HEK293 (cell line): Measurements from ENCODE around the gene PLCD1.

Experiments used
- MEIS1 ChIP-seq: sonication (generic); formaldehyde crosslinking; IDR thresholded peaks from 2 replicates; pipeline ENCODE4 v1.8.1; 2022; ENCODE audit warnings: missing genetic modification reagents, mild to moderate bottlenecking, borderline replicate concordance
- SALL2 ChIP-seq: fragments of 450-650 bp; formaldehyde crosslinking; IDR thresholded peaks from 2 replicates; pipeline ENCODE4 v1.5.0; 2017; ENCODE audit warnings: missing biosample characterization, mild to moderate bottlenecking, missing genetic modification characterization, borderline replicate concordance
- ZBTB8A ChIP-seq: fragments of 450-650 bp; formaldehyde crosslinking; IDR thresholded peaks from 2 replicates; pipeline ENCODE4 v1.5.1; 2016; ENCODE audit warnings: missing biosample characterization, missing genetic modification characterization
- ZNF157 ChIP-seq: fragments of 450-650 bp; formaldehyde crosslinking; IDR thresholded peaks from 2 replicates; pipeline ENCODE4 v1.5.1; 2016; ENCODE audit warnings: missing biosample characterization, missing genetic modification characterization
- ZNF174 ChIP-seq: fragments of 450-650 bp; formaldehyde crosslinking; IDR thresholded peaks from 2 replicates; pipeline ENCODE4 v1.5.0; 2017; ENCODE audit warnings: missing biosample characterization, mild to moderate bottlenecking, missing genetic modification characterization
- ZNF23 ChIP-seq: fragments of 450-650 bp; formaldehyde crosslinking; IDR thresholded peaks from 2 replicates; pipeline ENCODE4 v1.5.1; 2016; ENCODE audit warnings: missing biosample characterization, missing genetic modification characterization, borderline replicate concordance
- ZNF335 ChIP-seq: fragments of 450-650 bp; formaldehyde crosslinking; conservative IDR thresholded peaks from 2 replicates; pipeline ENCODE4 v1.5.1; 2016; ENCODE audit warnings: missing biosample characterization, missing genetic modification characterization
- ZNF404 ChIP-seq: fragments of 450-650 bp; formaldehyde crosslinking; IDR thresholded peaks from 2 replicates; pipeline ENCODE4 v1.5.1; 2017; ENCODE audit warnings: missing biosample characterization, missing genetic modification characterization
- TF ChIP-seq, protein P1 (sequence below): fragments of 450-650 bp; formaldehyde crosslinking; IDR thresholded peaks from 2 replicates; pipeline ENCODE4 v1.5.0; 2017; ENCODE audit warnings: missing biosample characterization, missing genetic modification characterization, borderline replicate concordance
- TF ChIP-seq, protein P2 (sequence below): IDR thresholded peaks from 2 replicates; pipeline ENCODE4 v1.6.1; 2011; ENCODE audit warnings: mild to moderate bottlenecking, low read depth, low read length, borderline replicate concordance
- TF ChIP-seq, protein P3 (sequence below): fragments of 450-650 bp; formaldehyde crosslinking; IDR thresholded peaks from 2 replicates; pipeline ENCODE4 v1.5.1; 2016; ENCODE audit warnings: missing biosample characterization, missing genetic modification characterization

DNA sequence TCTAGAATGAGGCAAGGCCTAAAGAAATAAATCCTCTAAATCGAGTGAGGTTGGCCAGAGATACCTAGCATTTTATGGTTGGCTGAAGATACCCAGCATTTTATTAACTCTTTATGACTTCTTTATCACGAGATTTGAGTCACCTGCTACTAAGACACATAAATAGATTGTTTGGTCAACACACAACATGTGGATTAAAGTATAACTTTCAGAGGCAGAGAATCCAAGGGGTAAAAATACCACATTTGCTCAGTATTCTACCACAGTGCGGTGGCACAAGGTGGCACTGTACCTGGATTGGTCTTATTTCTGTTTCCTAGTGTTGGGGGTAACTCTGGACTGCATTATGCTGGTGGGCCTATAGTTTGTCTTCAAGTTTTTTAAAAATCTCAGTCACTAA is 65.8 kb downstream of the PLCD1 start:
- TF ChIP-seq ZBTB8A (tag by site-specific recombination) (no peak), ZNF404 (tag by site-specific recombination) (no peak), ZNF23 (no peak), ZNF157 (tag by site-specific recombination) (no peak), MEIS1 (CRISPR knock-in tag) (no peak), ZNF174 (tag by site-specific recombination) (no peak), SALL2 (tag by site-specific recombination) (no peak), ZNF335 (tag by site-specific recombination) (no peak)
- TF ChIP-seq, protein P1, sequence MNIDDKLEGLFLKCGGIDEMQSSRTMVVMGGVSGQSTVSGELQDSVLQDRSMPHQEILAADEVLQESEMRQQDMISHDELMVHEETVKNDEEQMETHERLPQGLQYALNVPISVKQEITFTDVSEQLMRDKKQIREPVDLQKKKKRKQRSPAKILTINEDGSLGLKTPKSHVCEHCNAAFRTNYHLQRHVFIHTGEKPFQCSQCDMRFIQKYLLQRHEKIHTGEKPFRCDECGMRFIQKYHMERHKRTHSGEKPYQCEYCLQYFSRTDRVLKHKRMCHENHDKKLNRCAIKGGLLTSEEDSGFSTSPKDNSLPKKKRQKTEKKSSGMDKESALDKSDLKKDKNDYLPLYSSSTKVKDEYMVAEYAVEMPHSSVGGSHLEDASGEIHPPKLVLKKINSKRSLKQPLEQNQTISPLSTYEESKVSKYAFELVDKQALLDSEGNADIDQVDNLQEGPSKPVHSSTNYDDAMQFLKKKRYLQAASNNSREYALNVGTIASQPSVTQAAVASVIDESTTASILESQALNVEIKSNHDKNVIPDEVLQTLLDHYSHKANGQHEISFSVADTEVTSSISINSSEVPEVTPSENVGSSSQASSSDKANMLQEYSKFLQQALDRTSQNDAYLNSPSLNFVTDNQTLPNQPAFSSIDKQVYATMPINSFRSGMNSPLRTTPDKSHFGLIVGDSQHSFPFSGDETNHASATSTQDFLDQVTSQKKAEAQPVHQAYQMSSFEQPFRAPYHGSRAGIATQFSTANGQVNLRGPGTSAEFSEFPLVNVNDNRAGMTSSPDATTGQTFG: no peak
- TF ChIP-seq, protein P2, sequence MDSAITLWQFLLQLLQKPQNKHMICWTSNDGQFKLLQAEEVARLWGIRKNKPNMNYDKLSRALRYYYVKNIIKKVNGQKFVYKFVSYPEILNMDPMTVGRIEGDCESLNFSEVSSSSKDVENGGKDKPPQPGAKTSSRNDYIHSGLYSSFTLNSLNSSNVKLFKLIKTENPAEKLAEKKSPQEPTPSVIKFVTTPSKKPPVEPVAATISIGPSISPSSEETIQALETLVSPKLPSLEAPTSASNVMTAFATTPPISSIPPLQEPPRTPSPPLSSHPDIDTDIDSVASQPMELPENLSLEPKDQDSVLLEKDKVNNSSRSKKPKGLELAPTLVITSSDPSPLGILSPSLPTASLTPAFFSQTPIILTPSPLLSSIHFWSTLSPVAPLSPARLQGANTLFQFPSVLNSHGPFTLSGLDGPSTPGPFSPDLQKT: no peak
- TF ChIP-seq, protein P3, sequence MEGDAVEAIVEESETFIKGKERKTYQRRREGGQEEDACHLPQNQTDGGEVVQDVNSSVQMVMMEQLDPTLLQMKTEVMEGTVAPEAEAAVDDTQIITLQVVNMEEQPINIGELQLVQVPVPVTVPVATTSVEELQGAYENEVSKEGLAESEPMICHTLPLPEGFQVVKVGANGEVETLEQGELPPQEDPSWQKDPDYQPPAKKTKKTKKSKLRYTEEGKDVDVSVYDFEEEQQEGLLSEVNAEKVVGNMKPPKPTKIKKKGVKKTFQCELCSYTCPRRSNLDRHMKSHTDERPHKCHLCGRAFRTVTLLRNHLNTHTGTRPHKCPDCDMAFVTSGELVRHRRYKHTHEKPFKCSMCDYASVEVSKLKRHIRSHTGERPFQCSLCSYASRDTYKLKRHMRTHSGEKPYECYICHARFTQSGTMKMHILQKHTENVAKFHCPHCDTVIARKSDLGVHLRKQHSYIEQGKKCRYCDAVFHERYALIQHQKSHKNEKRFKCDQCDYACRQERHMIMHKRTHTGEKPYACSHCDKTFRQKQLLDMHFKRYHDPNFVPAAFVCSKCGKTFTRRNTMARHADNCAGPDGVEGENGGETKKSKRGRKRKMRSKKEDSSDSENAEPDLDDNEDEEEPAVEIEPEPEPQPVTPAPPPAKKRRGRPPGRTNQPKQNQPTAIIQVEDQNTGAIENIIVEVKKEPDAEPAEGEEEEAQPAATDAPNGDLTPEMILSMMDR (tag by site-specific recombination): no peak
